C4-2B (cell line): ENCODE data around the gene DDC.

ENCODE experiments used
- CTCF ChIP-seq: fragments of 450-650 bp; conservative IDR thresholded peaks from 2 replicates; pipeline ENCODE4 v1.5.1; 2017; ENCODE audit warnings: mild to moderate bottlenecking
- ZFX ChIP-seq: fragments of 450-650 bp; IDR thresholded peaks from 2 replicates; pipeline ENCODE4 v1.6.1; 2017

DNA sequence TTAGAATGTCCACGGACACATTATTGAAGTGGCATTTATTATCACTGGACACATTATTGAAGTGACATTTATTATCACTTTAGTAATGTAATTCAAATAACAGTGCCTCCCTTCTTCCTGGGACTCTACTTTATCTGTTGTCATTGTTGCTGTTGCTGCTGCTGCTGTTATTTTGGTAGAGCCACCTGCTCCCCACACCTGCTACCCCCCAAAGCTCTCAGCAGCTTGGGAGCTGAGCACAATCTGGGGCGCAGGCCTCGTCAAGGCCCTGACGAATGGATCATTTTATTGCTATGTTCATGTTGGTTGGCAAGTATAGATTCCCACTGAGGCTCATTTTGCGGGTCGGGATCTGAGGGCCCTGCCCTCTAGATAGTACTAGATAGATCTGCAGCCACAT, 139.9 kb downstream of the DDC start:
- TF ChIP-seq CTCF, result no peak
- TF ChIP-seq ZFX, result no peak
